SK-N-SH (cell line): ENCODE data around the gene B4GALNT4. TPM values are rescaled to one million over a fixed set of nuclear protein-coding genes. Genes with fewer than 3 reads are reported as not detected.
"Not testable (repeated sequence)": the region's sequence is repeated elsewhere in the genome, so short reads cannot be mapped to it uniquely, and the experiment has no call there.

Experiments
- CTCF ChIA-PET: fragments of 300-600, 350-600 bp; formaldehyde crosslinking; extraction: SDS; loops from one replicate; lab custom pipeline; 2021; lab: Yijun Ruan, JAX
- POLR2A ChIA-PET: fragments of 350-600 bp; sonication (Branson Sonifier 250); formaldehyde crosslinking; extraction: SDS; loops from one replicate; lab custom pipeline; 2020; ENCODE audit warnings: antibody characterized with exemption, inconsistent platforms; lab: Yijun Ruan, JAX
- DNase-seq: peaks from one replicate; pipeline ENCODE4 v3.0.0; 2012
- H2AFZ ChIP-seq: fragments of 200-600 bp; sonication (generic); 2 replicates; pipeline ENCODE4 v1.8.1; 2016; ENCODE audit warnings: antibody characterized with exemption, mild to moderate bottlenecking, low read depth
- H3F3A ChIP-seq: fragments of 200-600 bp; sonication (generic); replicated peaks from 2 replicates; pipeline ENCODE3; 2016; ENCODE audit warnings: antibody characterized with exemption, mild to moderate bottlenecking; ENCODE audit not compliant: insufficient read depth
- H3K27ac ChIP-seq, 2 experiments: fragments of 200-500 bp in 1 of 2; fragments of 200-600 bp in 1 of 2; sonication (Bioruptor generic) in 1 of 2; sonication (generic), shearing (Covaris generic) in 1 of 2; 2 replicates each; pipeline versions ENCODE4 v1.5.1 to v1.6.1; 2014 to 2016; ENCODE audit warnings: low read depth in 2 of 2, inconsistent platforms in 1 of 2, low read length in 1 of 2, mild to moderate bottlenecking in 1 of 2, mixed read lengths in 1 of 2
- H3K27me3 ChIP-seq: fragments of 200-600 bp; sonication (generic), shearing (Covaris generic); 2 replicates; pipeline ENCODE4 v1.6.1; 2016; ENCODE audit warnings: mixed run types; ENCODE audit not compliant: insufficient read depth
- H3K36me3 ChIP-seq, 2 experiments: fragments of 200-500 bp in 1 of 2; fragments of 200-600 bp in 1 of 2; sonication (Bioruptor generic) in 1 of 2; sonication (generic) in 1 of 2; replicated peaks in 1 of 2; 2 replicates each; pipeline versions ENCODE3 to v1.5.1; 2014 to 2016; ENCODE audit warnings: low read length in 1 of 2, mild to moderate bottlenecking in 1 of 2; ENCODE audit not compliant: insufficient read depth in 2 of 2, control insufficient read depth in 1 of 2
- H3K4me1 ChIP-seq, 2 experiments: fragments of 200-500 bp in 1 of 2; fragments of 200-600 bp in 1 of 2; sonication (Bioruptor generic) in 1 of 2; sonication (generic), shearing (Covaris generic) in 1 of 2; 2 replicates each; pipeline versions ENCODE4 v1.5.1 to v1.6.1; 2014 to 2016; ENCODE audit warnings: low read depth in 1 of 2, low read length in 1 of 2, mixed run types in 1 of 2; ENCODE audit not compliant: insufficient read depth in 2 of 2, control insufficient read depth in 1 of 2
- H3K4me2 ChIP-seq: fragments of 200-600 bp; sonication (generic), shearing (Covaris generic); 2 replicates; pipeline ENCODE4 v1.6.1; 2017; ENCODE audit warnings: mixed run types
- H3K4me3 ChIP-seq, 2 experiments: fragments of 200-500 bp in 1 of 2; fragments of 200-600 bp in 1 of 2; sonication (Bioruptor generic) in 1 of 2; sonication (generic), shearing (Covaris generic) in 1 of 2; 2 replicates each; pipeline versions ENCODE4 v1.5.1 to v1.8.1; 2014 to 2016; ENCODE audit warnings: low read depth in 2 of 2, inconsistent platforms in 1 of 2, low read length in 1 of 2, mild to moderate bottlenecking in 1 of 2, mixed read lengths in 1 of 2, moderate library complexity in 1 of 2
- H3K79me2 ChIP-seq: fragments of 200-600 bp; sonication (generic); 2 replicates; pipeline ENCODE4 v1.8.1; 2017; ENCODE audit warnings: mild to moderate bottlenecking; ENCODE audit not compliant: insufficient read depth
- H3K9ac ChIP-seq: fragments of 200-600 bp; sonication (generic); 2 replicates; pipeline ENCODE4 v1.6.1; 2017; ENCODE audit warnings: mixed run types
- H3K9me2 ChIP-seq: fragments of 200-600 bp; sonication (generic); 2 replicates; pipeline ENCODE4 v1.6.1; 2017; ENCODE audit warnings: mixed run types
- H3K9me3 ChIP-seq: fragments of 200-600 bp; sonication (generic); 2 replicates; pipeline ENCODE4 v1.6.1; 2017; ENCODE audit warnings: mixed run types, mild to moderate bottlenecking, moderate library complexity
- H4K20me1 ChIP-seq: fragments of 200-600 bp; sonication (generic); 2 replicates; pipeline ENCODE4 v1.6.1; 2017; ENCODE audit warnings: mild to moderate bottlenecking, mixed run types; ENCODE audit not compliant: insufficient read depth
- CHD2 ChIP-seq: fragments of 150-350 bp; IDR thresholded peaks from 2 replicates; pipeline ENCODE4 v1.6.1; 2018; ENCODE audit warnings: low read length; ENCODE audit not compliant: partially characterized antibody
- FOSL2 ChIP-seq: IDR thresholded peaks from 2 replicates; pipeline ENCODE4 v1.4.0; 2012; ENCODE audit warnings: low read depth, mild to moderate bottlenecking, moderate library complexity, borderline replicate concordance
- FOXJ3 ChIP-seq: sonication (generic); formaldehyde crosslinking; IDR thresholded peaks from 2 replicates; pipeline ENCODE4 v1.5.1; 2020; ENCODE audit warnings: mild to moderate bottlenecking, missing genetic modification reagents
- FOXM1 ChIP-seq: IDR thresholded peaks from 2 replicates; pipeline ENCODE4 v1.4.0; 2012; ENCODE audit warnings: low read depth, mild to moderate bottlenecking
- MAX ChIP-seq: IDR thresholded peaks from 2 replicates; pipeline ENCODE4 v1.4.0; 2012; ENCODE audit warnings: low read depth
- MXI1 ChIP-seq: IDR thresholded peaks from 2 replicates; pipeline ENCODE4 v1.6.1; 2012; ENCODE audit warnings: mild to moderate bottlenecking, low read depth, low read length, improper control_type of control experiment
- PBX3 ChIP-seq: IDR thresholded peaks from 2 replicates; pipeline ENCODE4; 2012
- RAD21 ChIP-seq: IDR thresholded peaks from 2 replicates; pipeline ENCODE4 v1.6.1; 2012; ENCODE audit warnings: mild to moderate bottlenecking, low read length
- SMC3 ChIP-seq: IDR thresholded peaks from 2 replicates; pipeline ENCODE4 v1.6.1; 2012; ENCODE audit warnings: low read depth, low read length, improper control_type of control experiment
- TCF12 ChIP-seq: IDR thresholded peaks from 2 replicates; pipeline ENCODE4 v1.4.0; 2012
- TEAD4 ChIP-seq: IDR thresholded peaks from 2 replicates; pipeline ENCODE4 v1.4.0; 2012; ENCODE audit warnings: mild to moderate bottlenecking, borderline replicate concordance; ENCODE audit not compliant: insufficient read depth
- WGBS: methylation state at CpG from one replicate; pipeline ENCODE4 v1.1.6; 2017; ENCODE audit warnings: low lambda C conversion rate; 5-methylcytosine and 5-hydroxymethylcytosine counted together
- polyA plus RNA-seq, 3 experiments: library from polyadenylated mRNA; depleted of rRNA; stranded (reverse); fragments of >200 nt; gene quantifications; 2 replicates each; pipeline ENCODE4 v1.2.3, GENCODE V29; 2012

Gene B4GALNT4
- 58.6 and 66.7 TPM in 2 replicates for polyA plus RNA-seq (2012; rRNA removed)
- polyA plus RNA-seq (2012; cell fraction: cytosol; rRNA removed) = 18.8 and 31.2 TPM in 2 replicates
- 380 and 563 TPM in 2 replicates for polyA plus RNA-seq (2012; cell fraction: nucleus; rRNA removed)

- no peak for TF ChIP-seq FOXJ3
- TF ChIP-seq CHD2 = no peak
- no peak for TF ChIP-seq MAX
- no peak for TF ChIP-seq MXI1
- TF ChIP-seq PBX3 = no peak
- TF ChIP-seq FOSL2 = no peak
- no peak for TF ChIP-seq TEAD4
- no peak for TF ChIP-seq SMC3
- no peak for TF ChIP-seq TCF12
- no peak for TF ChIP-seq FOXM1
- no peak for TF ChIP-seq RAD21
- Histone ChIP-seq H3K4me3 (peak within 1 kb of the TSS; percentile 63 to 65), H2AFZ (no peak within 1 kb of the TSS), H3F3A (peaks cover 6% of the 10 kb centered on the region), H3K4me2 (peak within 1 kb of the TSS; percentile 94), H3K9me2 (no peaks in the 10 kb centered on the region), H3K9me3 (no peaks in the 10 kb centered on the region), H3K9ac (peak within 1 kb of the TSS; percentile 64), H3K27ac (peak within 1 kb of the TSS in 1 of 2 experiments; percentile 69; a peak in 2 of 4 replicates), H3K4me1 (peaks cover 0 to 23% of the 10 kb centered on the region in 2 experiments; a peak in 1 of 4 replicates), H3K27me3 (no peaks in the 10 kb centered on the region), H3K36me3 (peaks cover 0 to 10% of the 10 kb centered on the region in 2 experiments), H3K79me2 (no peaks in the 10 kb centered on the region), H4K20me1 (no peaks in the 10 kb centered on the region)
- ChIA-PET CTCF (interaction anchor here (1.0 to 1.7 kb wide), 4 partner anchors 10 to 75 kb away, joined by 3 to 8 read pairs (median 6); no protein-coding TSS in a partner anchor), POLR2A (no interaction called here)
- peak; percentile 99 for DNase-seq
- WGBS = 1% methylated on average over 28 of the region's 118 CpGs
Observed at GRCh38 chr11:369336-370018, at the start of gene B4GALNT4. TSS of gene B4GALNT4 (plus strand) at chr11:369499. CDS start at chr11:369804, 305 bp downstream.

- H2AFZ ChIP-seq, H3K79me2 ChIP-seq, H3K9me2 ChIP-seq, DNase-seq, H3K27me3 ChIP-seq, H3K27ac ChIP-seq, H3K9me3 ChIP-seq, H3K4me1 ChIP-seq, CTCF ChIA-PET, H3K36me3 ChIP-seq, POLR2A ChIA-PET, H3F3A ChIP-seq, H4K20me1 ChIP-seq: not testable (repeated sequence)
- Histone ChIP-seq H3K4me3 (peak overlapping the region; percentile 41 to 47; a peak in 2 of 4 replicates), H3K4me2 (peak overlapping the region; percentile 95), H3K9ac (peak overlapping the region; percentile 59; the same call in 1 of the 2 replicates)
- no CpG with 5 or more reads among the region's 10 CpGs for WGBS
Observed at GRCh38 chr11:319888-320273, 49.4 kb upstream of the B4GALNT4 start.
